Activated CD4-positive, alpha-beta T cell treated with anti-CD3 and anti-CD28 coated beads, Interleukin-10, Interleukin-2, amounts not matched to agents 100 ng/mL and 50 ng/mL, durations not matched to agents 16 hours and 8 hours (primary cell): ENCODE data around the gene CAAP1.
"Not testable (repeated sequence)": the region's sequence is repeated elsewhere in the genome, so short reads cannot be mapped to it uniquely, and the experiment has no call there.

Experiments used
- DNase-seq: peaks from one replicate; pipeline ENCODE4 v3.0.0-alpha.2; 2020

CAAP1 gene, protein sequence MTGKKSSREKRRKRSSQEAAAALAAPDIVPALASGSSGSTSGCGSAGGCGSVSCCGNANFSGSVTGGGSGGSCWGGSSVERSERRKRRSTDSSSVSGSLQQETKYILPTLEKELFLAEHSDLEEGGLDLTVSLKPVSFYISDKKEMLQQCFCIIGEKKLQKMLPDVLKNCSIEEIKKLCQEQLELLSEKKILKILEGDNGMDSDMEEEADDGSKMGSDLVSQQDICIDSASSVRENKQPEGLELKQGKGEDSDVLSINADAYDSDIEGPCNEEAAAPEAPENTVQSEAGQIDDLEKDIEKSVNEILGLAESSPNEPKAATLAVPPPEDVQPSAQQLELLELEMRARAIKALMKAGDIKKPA

DNA sequence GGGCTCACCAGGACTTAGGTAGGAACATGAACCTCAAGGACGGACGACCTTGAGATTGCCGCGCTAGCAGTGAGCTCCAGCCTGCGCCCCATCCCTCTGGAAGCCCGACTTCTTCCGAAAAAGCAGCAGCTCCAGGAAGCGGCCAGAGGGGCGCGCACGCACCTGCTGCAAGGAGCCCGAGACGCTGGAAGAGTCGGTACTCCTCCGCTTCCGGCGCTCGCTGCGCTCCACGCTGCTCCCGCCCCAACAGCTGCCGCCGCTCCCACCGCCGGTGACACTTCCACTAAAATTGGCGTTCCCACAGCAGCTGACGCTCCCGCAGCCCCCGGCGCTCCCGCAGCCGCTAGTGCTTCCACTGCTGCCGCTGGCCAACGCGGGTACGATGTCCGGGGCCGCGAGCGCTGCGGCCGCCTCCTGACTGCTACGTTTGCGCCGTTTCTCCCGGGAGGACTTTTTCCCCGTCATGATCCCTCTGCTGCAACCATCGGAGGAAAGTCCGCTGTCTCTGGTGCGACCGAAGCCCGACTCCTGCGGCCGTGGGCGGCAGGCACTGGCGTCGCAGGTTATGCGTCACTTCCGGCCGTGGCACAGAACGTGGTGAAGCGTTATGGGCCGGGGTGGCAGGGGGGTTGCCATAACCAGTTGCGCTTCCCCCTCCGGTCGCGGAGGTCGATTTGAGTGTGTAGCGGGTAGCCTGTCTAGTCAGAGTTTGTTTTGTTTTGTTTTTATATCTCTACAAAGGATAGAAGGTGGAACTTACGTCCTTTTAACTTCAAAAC lies at the start of gene CAAP1:
CAAP1 (minus strand) TSS at position 552 of the 779 bp plus-strand sequence; CDS start at position 465, 87 bp downstream.
- DNase-seq = peak; percentile 95

GRCh38 chr9:26940779-26941178 lies 48.2 kb upstream of the CAAP1 start:
- DNase-seq = no peak

DNA sequence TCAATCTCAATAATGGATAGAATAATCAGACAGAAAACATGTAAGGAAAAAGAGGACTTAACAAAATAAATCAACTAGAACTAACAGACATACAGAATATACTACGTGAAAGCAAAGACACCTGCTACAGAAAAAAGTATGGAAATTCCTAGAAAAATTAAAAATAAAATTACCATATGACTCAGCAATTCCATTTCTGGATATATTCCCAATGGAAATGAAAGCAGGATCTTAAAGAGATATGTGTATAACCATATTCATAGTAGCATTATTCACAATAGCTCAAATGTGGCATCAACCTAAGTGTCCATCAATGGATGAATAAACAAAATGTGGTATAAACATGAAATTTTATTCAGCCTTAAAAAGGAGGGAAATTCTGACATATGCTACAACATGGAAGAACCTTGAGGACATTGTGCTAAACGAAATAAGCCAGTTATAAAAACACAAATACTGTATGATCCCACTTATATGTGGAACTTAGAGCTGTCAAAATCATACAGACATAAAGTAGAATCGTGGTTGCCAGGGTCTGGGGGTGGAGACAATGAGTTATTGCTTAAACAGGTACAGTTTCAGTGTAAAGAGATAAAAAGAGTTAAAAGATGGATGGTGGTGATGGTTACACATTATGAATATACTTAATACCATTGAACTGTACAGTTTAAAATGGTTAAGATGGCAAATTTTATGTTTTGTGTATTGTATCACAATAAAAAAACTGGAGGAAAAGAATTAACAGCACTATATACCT lies 47.5 kb upstream of the CAAP1 start:
- DNase-seq = no peak

DNA sequence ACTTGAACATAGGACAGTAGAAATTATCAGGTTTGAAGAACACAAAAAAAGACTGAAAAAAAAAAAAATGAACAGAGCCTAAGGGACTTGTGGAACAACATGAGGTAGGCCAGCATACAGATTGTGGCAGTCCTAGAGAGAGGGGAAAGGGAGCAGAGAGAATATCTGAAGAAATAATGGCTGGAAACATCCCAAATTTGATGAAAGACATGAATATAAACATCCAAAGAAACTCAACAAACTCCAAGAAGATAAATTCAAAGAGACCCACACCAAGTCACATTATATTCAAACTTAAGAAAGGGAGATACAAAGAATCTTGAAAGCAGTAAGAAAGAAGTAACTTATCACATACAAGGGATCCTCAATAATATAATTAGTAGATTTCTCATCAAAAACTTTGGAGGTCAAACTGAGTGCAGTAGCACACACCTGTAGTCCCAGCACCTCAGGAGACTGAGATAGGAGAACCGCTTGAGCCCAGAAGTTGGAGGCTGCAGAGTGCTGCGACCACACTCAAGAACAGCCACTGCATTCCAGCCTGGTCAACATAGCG lies 45.3 kb upstream of the CAAP1 start:
- DNase-seq = no peak

DNA sequence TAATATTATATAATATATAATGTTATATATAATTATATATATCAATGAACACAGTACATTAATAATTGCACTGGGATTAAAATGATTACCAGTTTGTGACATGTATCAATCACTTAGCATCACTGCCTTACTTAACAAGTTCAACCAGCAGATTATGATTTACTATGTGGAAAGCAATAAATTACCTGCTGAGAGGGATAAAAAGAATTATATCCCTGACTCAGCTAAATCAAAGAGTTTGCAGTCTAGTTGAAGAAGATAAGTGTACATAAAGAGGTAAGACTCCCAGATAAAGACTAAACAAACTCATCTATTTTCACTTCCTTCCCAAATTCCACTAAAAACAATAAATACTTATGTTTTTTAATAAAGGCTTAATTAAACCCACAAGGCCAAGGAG lies 43.2 kb upstream of the CAAP1 start:
- DNase-seq = no peak

GRCh38 chr9:26928902-26929495 lies 36.4 kb upstream of the CAAP1 start:
- no peak for DNase-seq

GRCh38 chr9:26925609-26926008 lies 33.0 kb upstream of the CAAP1 start:
- DNase-seq = no peak

DNA sequence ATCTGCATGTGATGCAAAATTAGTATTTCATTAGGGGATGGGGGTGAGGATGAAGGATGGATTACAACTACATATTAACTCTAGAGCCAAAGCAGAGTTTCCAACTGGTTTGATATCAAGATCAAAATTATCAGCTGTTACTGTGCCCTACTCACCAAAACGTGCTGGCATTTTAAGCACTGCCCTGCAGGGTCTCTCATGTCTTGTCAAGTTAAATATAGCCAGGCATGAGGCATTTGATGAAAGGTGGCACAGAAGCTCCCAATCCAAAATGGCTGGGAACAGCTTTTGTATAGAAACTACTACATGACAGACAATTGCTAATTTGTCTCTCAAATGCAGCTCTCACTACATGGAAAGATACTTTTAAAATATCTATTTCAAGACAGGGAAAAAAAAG lies 27.1 kb upstream of the CAAP1 start:
- no peak for DNase-seq

DNA sequence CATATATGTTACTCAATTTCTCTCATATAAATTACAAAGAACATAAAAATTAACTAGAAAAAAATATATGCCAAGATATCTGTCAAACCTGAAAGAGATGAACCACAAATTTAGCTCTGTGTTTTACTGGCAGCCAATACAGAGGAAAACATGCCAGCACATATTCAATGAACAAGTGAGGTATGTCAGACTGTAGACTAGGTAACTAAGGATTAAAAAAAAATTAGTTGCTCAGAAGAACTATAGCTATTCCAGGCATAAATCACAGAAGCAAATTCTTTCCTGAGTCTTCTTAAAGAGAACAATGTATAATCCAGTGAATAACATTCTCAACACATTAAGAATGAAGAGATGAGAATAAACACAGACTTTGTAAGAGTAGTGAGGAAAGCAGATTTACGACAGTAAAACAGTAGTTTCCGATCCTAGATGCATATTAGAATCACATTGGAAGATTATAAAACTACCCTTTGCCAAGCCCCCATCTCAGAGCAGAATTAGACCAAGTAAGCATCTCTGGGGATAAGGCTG lies 20.6 kb upstream of the CAAP1 start:
- no peak for DNase-seq

- DNase-seq = no peak
Observed at GRCh38 chr9:26904671-26905070, 12.1 kb upstream of the CAAP1 start.

- no peak for DNase-seq
Observed at GRCh38 chr9:26904070-26904469, 11.5 kb upstream of the CAAP1 start.

DNA sequence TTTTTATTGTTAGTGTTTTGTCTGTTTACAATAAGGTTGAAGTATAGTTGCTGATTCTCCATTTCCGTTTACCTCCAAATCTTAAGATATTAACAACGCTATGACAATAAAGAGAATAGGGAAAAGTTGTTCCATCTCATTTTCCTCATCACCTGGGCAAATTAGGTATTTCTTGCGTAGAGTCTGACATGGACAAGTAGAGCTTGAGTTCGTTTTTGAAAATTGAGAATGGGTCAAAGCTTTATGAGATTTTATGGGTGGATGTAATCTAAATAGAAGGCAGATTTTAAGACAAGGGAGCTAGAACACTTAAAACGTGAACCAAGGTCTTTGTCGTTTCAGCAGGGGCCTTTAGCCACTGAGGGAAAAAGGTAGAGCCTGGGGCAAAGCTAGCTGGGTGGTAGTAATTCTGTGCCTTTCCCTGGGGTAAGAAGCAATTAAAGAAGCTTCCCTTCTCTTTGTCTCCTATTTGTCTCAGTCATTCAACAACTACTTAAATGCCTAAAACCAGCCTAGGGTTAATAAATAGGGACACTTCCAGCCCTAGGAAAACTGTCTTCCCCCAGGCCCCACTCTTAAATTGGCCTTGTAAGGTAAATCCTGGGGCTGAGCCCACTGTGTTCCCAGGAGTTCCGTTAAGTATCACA lies 551 bp upstream of the CAAP1 start:
- DNase-seq = no peak

DNA sequence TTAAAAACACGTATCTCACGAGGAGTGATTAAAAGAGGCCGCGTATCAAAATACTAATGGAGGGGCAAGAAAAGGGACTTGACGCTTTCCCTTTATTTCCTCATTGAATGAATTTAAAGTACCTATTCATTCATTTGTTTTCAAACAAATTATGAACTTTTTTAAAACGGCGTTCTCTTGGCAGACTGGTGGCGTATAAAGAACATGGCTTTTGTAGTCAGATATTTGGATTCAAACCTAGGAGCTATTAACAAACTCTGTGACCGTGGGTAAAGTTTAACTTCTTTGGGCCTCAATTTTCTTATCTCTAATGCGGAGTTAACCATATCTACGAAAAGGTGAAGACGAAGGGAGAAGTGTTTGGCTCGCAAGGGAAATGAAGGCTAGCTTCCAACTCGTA lies 876 bp downstream of the CAAP1 start:
- no peak for DNase-seq

DNA sequence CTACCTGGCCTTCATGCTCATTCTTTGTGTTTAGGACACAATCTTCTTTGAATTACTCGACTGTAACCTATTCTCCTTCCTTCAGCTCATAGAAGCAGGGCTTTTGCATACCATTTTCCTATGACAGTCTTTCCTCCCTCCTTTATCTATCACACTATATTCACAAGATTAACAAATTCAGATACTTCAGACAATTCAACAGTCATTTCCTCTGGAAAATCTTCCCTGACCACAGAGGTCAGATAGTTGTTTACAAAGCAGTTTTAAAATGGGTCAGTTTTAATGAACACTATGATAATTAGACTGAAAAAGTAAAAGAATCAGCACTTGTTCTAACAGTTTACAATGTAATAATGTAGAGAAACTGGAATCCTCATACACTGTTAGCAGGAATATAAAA lies 4.3 kb downstream of the CAAP1 start:
- no peak for DNase-seq

GRCh38 chr9:26882154-26882553 lies 10.4 kb downstream of the CAAP1 start:
- DNase-seq = no peak

GRCh38 chr9:26880262-26880661 lies 12.3 kb downstream of the CAAP1 start:
- no peak for DNase-seq

GRCh38 chr9:26875155-26875554 lies 17.4 kb downstream of the CAAP1 start:
- DNase-seq = not testable (repeated sequence)

- no peak for DNase-seq
Observed at GRCh38 chr9:26870292-26870691, 22.3 kb downstream of the CAAP1 start.

- DNase-seq = no peak
Observed at GRCh38 chr9:26863074-26863473, 29.5 kb downstream of the CAAP1 start.

DNA sequence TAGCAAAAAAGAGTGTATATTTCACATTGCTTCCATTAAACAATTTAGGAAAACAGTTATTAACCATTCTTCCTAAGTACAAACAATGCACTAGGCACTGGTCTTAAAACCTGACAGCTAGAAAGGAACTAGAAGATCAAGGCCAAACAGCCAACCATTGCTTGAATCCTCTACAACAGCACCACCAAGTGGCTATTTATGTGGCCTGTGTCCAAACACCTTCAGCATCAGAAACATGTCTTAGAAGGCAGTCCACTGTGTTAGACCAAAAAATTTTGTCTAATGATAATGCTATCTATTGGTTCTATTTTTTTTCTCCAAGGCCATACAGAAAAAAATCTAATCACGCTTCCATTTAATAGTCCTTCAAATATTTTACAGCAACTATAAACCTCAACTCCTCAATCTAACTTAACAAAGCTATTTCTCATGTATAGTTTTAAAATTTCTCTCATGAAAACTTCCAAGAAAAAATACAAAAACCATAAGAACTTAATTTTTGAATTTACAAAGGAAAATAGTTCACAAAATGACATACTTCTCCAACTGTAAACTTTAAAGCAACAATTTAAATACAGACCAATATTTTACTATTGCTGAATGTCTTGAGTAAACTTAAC lies 36.1 kb downstream of the CAAP1 start:
- DNase-seq = peak; percentile 57

DNA sequence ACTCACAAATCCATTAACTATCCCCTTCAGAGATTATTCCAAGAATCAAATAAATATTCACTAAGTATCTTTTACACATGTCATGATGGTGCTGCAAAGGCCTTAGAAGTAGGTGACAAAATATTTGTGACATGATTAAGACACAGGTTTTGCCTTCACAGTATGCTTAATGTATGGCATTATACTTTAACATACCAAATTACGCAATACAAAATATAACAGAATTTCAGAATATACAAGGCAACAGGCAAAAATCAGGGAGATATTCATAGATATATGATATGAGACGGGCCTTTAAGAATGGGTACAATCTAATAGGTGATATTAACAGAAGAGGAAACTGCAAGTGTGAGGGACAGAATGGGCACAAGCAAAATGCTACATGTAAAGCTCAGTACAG lies 41.6 kb downstream of the CAAP1 start:
- DNase-seq = no peak

GRCh38 chr9:26833792-26834191 lies 58.8 kb downstream of the CAAP1 start:
- no peak for DNase-seq
